HG03469 (cell line): ENCODE results near the gene ABLIM2.

Source experiments
- ATAC-seq: cut with Tn5 transposase; IDR thresholded peaks from one replicate; pipeline ENCODE4 v1.9.1; 2021; ENCODE audit warnings: mild to moderate bottlenecking, moderate library complexity, moderate number of reproducible peaks; ENCODE audit not compliant: unreplicated experiment

Gene ABLIM2

DNA sequence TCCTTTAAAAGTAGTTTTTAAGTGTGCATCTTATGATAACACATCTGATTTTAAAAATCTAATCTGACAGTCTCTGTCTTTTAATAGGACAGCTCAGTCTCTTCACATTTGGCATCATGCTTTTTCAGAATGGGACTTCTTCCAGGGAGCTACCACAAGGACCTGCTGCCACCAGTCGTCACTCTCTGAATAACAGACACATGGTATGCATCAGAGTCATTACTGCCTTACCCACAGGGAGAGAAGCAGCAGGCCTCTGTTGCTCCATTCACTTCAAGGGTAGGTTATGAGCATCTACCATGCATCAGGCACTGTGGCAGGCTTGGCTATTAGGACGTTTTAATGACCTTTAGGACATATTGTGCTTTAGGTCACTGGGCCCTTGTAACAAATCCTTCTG is 169.0 kb downstream of the ABLIM2 start:
- ATAC-seq: no peak

- ATAC-seq: no peak
These were observed 170.2 kb downstream of the ABLIM2 start for GRCh38 chr4:7988437-7988836.

- peak; percentile 47 for ATAC-seq
These were observed 171.2 kb downstream of the ABLIM2 start for GRCh38 chr4:7987148-7987989.

DNA sequence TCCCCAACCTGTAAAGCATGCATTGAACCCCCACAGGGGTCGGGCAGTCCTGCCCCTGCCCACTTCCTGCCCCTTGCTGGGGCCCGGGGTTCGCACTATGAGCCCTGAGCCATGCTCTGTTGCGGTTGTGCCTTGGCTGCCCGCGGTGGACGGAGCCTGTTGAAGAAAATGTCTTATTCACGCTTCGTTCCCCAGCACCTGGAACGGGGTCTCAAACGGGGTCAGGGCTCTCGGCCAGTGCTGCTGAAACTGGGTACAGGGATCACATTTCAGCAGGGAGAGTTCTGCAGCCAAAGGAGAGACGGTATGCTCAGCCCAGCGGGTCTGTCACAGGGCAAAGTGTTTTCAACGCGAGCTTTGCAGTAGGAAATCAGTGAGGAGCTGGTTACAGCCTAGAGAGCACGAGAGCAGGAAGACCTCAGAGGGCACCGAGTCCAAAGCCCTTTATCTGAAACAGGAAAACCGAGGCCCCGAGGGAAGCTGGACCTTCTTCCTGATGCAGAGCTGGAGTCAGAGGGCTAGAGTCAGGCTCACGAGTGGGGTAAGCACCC is 172.6 kb downstream of the ABLIM2 start:
- no peak for ATAC-seq

GRCh38 chr4:7985072-7985471 is 173.5 kb downstream of the ABLIM2 start:
- ATAC-seq: no peak

- ATAC-seq: no peak
These were observed 174.2 kb downstream of the ABLIM2 start for GRCh38 chr4:7984286-7984925.

DNA sequence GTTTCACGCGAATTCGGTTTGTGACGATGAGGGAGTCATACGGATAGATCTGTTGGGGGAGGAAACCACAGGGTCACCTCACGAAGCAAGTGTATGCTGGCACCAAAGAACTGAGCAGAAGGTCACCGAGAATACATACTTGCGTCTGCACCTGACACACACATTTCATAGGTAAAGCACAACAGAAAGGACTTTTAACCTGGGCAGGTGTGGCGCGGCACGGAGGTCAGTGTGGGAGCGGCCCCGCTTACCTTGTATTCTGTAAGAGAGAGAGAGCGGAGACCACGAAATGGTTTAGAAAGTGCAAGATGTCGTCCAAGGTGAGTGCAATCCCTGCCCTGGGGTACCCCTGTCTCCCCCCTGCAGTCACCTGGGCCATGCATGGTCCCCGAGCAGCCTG is 175.3 kb downstream of the ABLIM2 start:
- ATAC-seq: no peak

GRCh38 chr4:7981738-7982394 is 176.7 kb downstream of the ABLIM2 start:
- no peak for ATAC-seq

- no peak for ATAC-seq
These were observed 178.6 kb downstream of the ABLIM2 start for GRCh38 chr4:7980036-7980435.

- no peak for ATAC-seq
These were observed 179.0 kb downstream of the ABLIM2 start for GRCh38 chr4:7979652-7979968.

DNA sequence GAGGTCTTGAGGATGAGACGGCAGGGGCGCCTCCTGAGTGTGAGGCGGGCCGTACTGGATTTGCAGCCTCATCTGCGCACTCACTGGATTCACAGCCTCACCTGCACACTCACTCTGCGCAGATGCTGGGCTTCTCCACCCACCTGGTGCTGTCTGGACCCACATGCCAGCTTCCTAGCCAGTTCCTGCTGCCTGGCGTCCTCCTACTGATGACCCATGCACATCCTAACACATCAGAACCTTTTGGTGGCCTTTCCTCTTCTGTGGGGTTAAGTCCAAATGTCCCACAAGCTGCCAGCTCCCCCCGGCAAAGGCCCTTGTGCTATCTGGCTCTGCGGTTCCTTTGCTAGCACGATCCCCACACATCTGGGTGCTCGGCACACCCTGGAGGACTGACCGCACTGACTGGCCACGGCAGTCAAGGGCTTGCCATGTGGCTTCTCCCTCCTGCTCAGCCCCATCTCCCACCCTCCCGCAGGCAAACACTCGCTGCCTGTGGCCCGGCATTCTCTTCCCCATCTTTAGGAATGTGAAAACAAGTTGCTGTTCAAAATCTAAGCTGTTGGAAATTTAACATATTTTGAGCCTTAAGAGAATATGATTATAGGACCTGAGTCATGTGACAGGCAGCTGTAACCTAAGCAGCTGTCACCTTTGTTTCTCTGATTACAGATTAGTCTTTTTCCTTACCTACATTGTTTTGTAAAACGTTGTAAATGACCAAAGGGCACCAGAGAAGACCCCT is 179.5 kb downstream of the ABLIM2 start:
- ATAC-seq: no peak

DNA sequence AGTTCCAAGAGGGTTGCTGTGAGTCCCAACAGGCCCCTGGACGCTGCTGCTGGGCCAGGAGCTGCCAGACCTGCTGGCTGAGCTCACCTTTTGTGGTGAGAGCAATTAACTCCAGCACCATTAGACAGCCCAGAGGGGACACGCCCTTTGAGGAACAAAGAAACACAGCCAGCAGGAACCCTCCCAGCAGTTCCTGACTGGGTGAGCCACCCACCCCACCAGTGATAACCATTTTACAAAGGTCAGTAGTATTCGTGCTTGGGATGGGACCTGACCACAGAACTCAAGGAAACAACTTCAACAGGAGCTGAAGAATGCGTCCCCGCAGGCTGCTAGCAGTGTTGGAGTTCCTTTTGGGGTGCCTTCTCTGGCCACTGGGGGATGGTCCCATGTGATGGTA is 180.1 kb downstream of the ABLIM2 start:
- no peak for ATAC-seq

- ATAC-seq: no peak
These were observed 182.0 kb downstream of the ABLIM2 start for GRCh38 chr4:7976634-7977033.

- ATAC-seq: no peak
These were observed 182.6 kb downstream of the ABLIM2 start for GRCh38 chr4:7976025-7976424.

GRCh38 chr4:7974425-7974824 is 184.2 kb downstream of the ABLIM2 start:
- ATAC-seq: no peak

DNA sequence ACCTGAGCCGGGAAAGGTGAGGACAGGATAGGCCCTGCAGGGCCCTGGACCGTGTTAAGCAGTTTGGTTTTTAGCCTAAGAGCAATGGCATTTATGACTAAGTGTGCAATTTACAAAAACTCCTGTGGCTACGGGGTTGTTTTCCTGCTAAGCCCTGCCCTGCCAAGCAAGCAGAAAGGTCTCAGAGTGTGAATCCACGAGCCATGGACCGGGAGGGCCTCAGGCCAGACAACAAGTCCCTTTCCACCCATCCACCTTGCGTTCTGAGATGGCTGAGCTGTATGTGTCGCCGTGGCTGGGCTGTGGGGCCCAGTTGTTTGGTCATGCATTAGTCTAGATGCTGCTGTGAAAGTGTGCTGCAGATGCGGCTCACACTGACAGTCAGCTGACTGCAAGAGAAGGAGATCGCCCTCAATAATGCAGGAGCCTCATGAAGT is 185.1 kb downstream of the ABLIM2 start:
- no peak for ATAC-seq

GRCh38 chr4:7971881-7972500 is 186.6 kb downstream of the ABLIM2 start:
- no peak for ATAC-seq

DNA sequence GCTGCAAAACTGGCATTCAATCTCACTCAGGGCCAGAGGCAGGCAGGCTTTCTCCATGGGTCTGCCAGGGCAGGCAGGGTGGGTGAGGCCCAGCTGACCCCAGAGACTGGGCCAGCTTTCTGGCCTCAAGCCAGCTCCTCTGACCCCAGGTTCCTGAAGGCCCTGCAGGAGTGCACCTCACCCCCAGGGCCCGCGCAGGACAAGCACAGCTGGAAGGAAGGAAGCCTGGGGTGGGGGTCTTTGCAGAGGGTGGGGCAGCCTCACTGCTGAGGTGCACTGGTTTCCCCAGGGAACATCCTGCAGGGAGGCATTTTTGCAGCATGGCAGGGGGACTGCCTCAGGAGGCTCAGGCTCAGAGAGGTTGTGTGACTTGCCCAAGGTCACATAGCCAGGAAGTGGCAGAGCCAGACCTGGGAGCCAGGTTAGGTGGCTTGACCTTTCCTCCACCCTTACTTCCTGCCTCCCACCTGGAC is 187.4 kb downstream of the ABLIM2 start:
- ATAC-seq: no peak

DNA sequence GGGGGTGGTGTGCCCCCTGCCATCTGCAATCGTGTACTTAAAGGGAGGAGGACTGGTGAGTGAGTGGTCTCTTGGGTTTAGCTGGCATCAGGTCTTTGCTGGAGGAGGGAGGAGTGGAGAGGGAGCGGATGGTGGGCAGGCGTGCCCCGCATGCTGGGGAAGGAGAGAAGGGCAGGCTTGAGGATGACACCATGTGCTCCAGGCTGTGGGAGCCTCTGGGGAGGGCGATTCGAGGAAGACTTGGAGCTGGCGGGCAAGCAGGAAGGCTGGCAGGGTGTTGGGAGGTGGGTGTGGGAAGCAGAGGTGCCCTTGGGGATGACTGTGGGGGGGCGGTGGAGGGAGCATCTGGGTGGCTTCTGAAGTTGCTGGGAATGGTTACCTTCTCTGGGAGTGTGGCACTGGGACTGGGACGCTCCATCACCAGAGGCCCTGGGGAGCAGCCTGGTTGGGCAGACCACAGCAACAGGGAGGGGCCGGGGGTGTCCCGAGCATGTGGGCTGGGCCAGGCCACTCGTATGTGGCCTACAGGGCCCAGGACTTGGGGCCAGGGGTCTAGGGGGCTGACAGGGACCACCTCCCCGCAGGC is 188.2 kb downstream of the ABLIM2 start:
- no peak for ATAC-seq

DNA sequence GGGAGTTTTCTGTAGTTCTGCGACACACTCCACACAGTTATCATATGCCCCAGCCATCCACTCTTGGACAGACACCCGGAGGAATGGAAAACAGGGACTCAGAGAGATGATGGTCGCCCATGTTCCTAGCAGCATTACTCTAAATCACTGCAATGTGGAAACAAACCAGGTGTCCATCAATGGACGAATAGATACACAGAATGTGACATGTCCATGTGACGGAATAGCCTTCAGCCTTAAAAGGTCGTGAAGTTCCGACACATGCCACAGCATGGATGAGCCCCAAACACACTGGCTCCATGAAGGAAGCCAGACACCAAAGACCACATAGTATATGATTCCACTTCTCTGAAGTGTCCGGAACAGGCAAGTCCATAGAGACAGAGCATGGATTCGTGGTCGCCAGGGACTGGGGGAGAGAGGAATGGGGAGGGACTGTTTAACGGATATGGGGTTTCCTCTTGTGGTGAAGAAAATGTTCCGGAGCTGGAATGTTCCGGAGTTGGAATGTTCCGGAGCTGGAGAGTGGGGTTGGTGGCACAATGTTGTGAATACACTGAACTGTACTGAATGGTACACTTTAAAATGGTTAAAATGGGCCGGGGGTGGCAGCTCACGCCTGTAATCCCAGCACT is 190.2 kb downstream of the ABLIM2 start:
- no peak for ATAC-seq
